HepG2 (cell line): ENCODE measurements around the gene OPRL1. TPM values are rescaled to one million over a fixed set of nuclear protein-coding genes. Genes with fewer than 3 reads are reported as not detected.

Experiments used
- ATAC-seq: fragments of 200-7000 bp; cut with Tn5 transposase; 3 replicates; pipeline ENCODE4 v1.9.1; 2020; ENCODE audit warnings: mild to moderate bottlenecking, moderate library complexity
- BruUV-seq: library from RNA; stranded (reverse); fragments of 400-500 nt; replicated peaks from 2 replicates; lab custom pipeline; 2021; lab: Mats Ljungman, UMichigan
- CTCF ChIA-PET: fragments of 300-600 bp; formaldehyde crosslinking; extraction: SDS; loops from one replicate; lab custom pipeline; 2021; ENCODE audit warnings: low total read pairs, inconsistent platforms, low intra/inter-chr PET ratio; lab: Yijun Ruan, JAX
- POLR2A ChIA-PET: fragments of 350-600 bp; sonication (Branson Sonifier 250); formaldehyde crosslinking; loops from one replicate; lab custom pipeline; 2020; ENCODE audit warnings: antibody characterized with exemption, inconsistent platforms; lab: Yijun Ruan, JAX
- DNase-seq: peaks from one replicate; pipeline ENCODE4 v3.0.0-alpha.2; 2015; ENCODE audit warnings: low spot score
- FAIRE-seq: peaks from 3 replicates; lab custom pipeline; 2011; peaks lifted over from hg19 to GRCh38; lab: Jason Lieb, UNC
- H2AFZ ChIP-seq: one replicate; pipeline ENCODE4 v1.6.1; 2011; ENCODE audit warnings: low read length, inconsistent platforms
- H3K27ac ChIP-seq: fragments of 300-600 bp; 3 replicates; pipeline ENCODE4 v1.8.0; 2011; ENCODE audit warnings: mixed run types, mild to moderate bottlenecking, mixed read lengths, low read length, inconsistent platforms; ENCODE audit not compliant: insufficient read depth; ENCODE audit errors: extremely low read length
- H3K27me3 ChIP-seq, 2 experiments: fragments of 200-600 bp in 1 of 2; 2 replicates in 1 of 2; 3 replicates in 1 of 2; pipeline versions ENCODE4 v1.6.0 to v1.8.0; 2011; ENCODE audit warnings: low read length in 2 of 2, mild to moderate bottlenecking in 2 of 2, moderate library complexity in 2 of 2, inconsistent platforms in 1 of 2; ENCODE audit not compliant: insufficient read depth in 2 of 2, control insufficient read depth in 1 of 2
- H3K36me3 ChIP-seq, 2 experiments: fragments of 200-600 bp in 1 of 2; replicated peaks in 1 of 2; 2 replicates in 1 of 2; 3 replicates in 1 of 2; pipeline versions ENCODE4 v1.5.1 to v1.8.0; 2011; ENCODE audit warnings: low read length in 2 of 2, inconsistent platforms in 1 of 2; ENCODE audit not compliant: insufficient read depth in 2 of 2, control insufficient read depth in 1 of 2
- H3K4me1 ChIP-seq: 2 replicates; pipeline ENCODE4 v1.5.1; 2012; ENCODE audit warnings: low read length, inconsistent platforms; ENCODE audit not compliant: insufficient read depth
- H3K4me2 ChIP-seq: 2 replicates; pipeline ENCODE4 v1.6.0; 2011; ENCODE audit warnings: low read depth, low read length, inconsistent platforms
- H3K4me3 ChIP-seq, 3 experiments: fragments of 200-600 bp in 1 of 3; sonication (generic), shearing (Covaris generic) in 1 of 3; replicated peaks in 1 of 3; 2 replicates each; pipeline ENCODE4 v1.5.1; 2011 to 2016; ENCODE audit warnings: low read length in 3 of 3, inconsistent platforms in 2 of 3, low read depth in 2 of 3, mild to moderate bottlenecking in 2 of 3, control low read depth in 1 of 3, mixed read lengths in 1 of 3; ENCODE audit not compliant: insufficient read depth in 1 of 3
- H3K79me2 ChIP-seq: one replicate; pipeline ENCODE4 v1.6.1; 2011; ENCODE audit warnings: low read length, inconsistent platforms; ENCODE audit not compliant: insufficient read depth
- H3K9ac ChIP-seq: 2 replicates; pipeline ENCODE4 v1.6.0; 2011; ENCODE audit warnings: mild to moderate bottlenecking, low read depth, low read length, inconsistent platforms; ENCODE audit not compliant: insufficient read depth
- H3K9me3 ChIP-seq: 2 replicates; pipeline ENCODE4 v1.5.1; 2012; ENCODE audit warnings: mild to moderate bottlenecking, low read length
- H4K20me1 ChIP-seq: 2 replicates; pipeline ENCODE4 v1.6.0; 2011; ENCODE audit warnings: inconsistent platforms, mild to moderate bottlenecking, low read length, moderate library complexity; ENCODE audit not compliant: insufficient read depth
- HNRNPLL ChIP-seq: fragments of 200-400 bp; formaldehyde crosslinking; IDR thresholded peaks from 2 replicates; pipeline ENCODE4 v1.6.1; 2017; ENCODE audit warnings: mild to moderate bottlenecking, low read depth, low read length; ENCODE audit not compliant: poor library complexity, severe bottlenecking
- MLXIP ChIP-seq: sonication (generic); formaldehyde crosslinking; IDR thresholded peaks from 2 replicates; pipeline ENCODE4 v1.9.0; 2021; ENCODE audit warnings: missing genetic modification reagents, borderline replicate concordance
- RAD21 ChIP-seq: fragments of 450-650 bp; formaldehyde crosslinking; IDR thresholded peaks from 2 replicates; pipeline ENCODE4 v1.5.0; 2020; ENCODE audit warnings: mild to moderate bottlenecking
- REL ChIP-seq: sonication (generic); formaldehyde crosslinking; conservative IDR thresholded peaks from 2 replicates; pipeline ENCODE4 v1.8.0; 2022; ENCODE audit warnings: mild to moderate bottlenecking, missing genetic modification reagents, moderate library complexity
- TRIM24 ChIP-seq: sonication (generic); formaldehyde crosslinking; IDR thresholded peaks from 2 replicates; pipeline ENCODE4 v1.8.0; 2022; ENCODE audit warnings: mild to moderate bottlenecking, missing genetic modification reagents
- ZFP62 ChIP-seq: sonication (generic); formaldehyde crosslinking; IDR thresholded peaks from 2 replicates; pipeline ENCODE4 v1.4.0; 2020; ENCODE audit warnings: missing genetic modification reagents
- ZKSCAN8 ChIP-seq: IDR thresholded peaks from 2 replicates; pipeline ENCODE4 v1.6.1; 2016; ENCODE audit warnings: borderline replicate concordance, missing genetic modification reagents, missing compliant biosample characterization
- ZNF136 ChIP-seq: sonication (generic); formaldehyde crosslinking; IDR thresholded peaks from 2 replicates; pipeline ENCODE4 v1.8.1; 2022; ENCODE audit warnings: low read depth, mild to moderate bottlenecking, moderate library complexity, missing genetic modification reagents
- ZNF343 ChIP-seq: sonication (generic); formaldehyde crosslinking; IDR thresholded peaks from 2 replicates; pipeline ENCODE4 v1.4.0; 2020; ENCODE audit warnings: mild to moderate bottlenecking, missing genetic modification reagents
- ZNF609 ChIP-seq: sonication (generic); formaldehyde crosslinking; IDR thresholded peaks from 2 replicates; pipeline ENCODE4 v1.4.0; 2020; ENCODE audit warnings: mild to moderate bottlenecking, missing genetic modification reagents, borderline replicate concordance
- ZNF746 ChIP-seq: sonication (generic); formaldehyde crosslinking; IDR thresholded peaks from 2 replicates; pipeline ENCODE4 v1.8.0; 2022; ENCODE audit warnings: mild to moderate bottlenecking, missing genetic modification reagents
- ZNF891 ChIP-seq: sonication (generic); formaldehyde crosslinking; IDR thresholded peaks from 2 replicates; pipeline ENCODE4 v1.5.0; 2020; ENCODE audit warnings: mild to moderate bottlenecking, missing genetic modification reagents
- WGBS: methylation state at CpG from one replicate; pipeline ENCODE4 v1.1.6; 2017; ENCODE audit warnings: low lambda C conversion rate; 5-methylcytosine and 5-hydroxymethylcytosine counted together
- in situ Hi-C: cut with HindIII; loops from 2 replicates; pipeline ENCODE4 v1.10.0; 2017; ENCODE audit warnings: low pct_unique_long_range_greater_than_20kb; ENCODE audit not compliant: extremely low pct_ligation_motif_present
- intact Hi-C: fragments of 100-400 bp; cut with micrococcal nuclease; formaldehyde crosslinking; loops from one replicate; pipeline ENCODE4 v1.10.0; 2022; ENCODE audit not compliant: unreplicated experiment
- polyA plus RNA-seq, 8 experiments: library from polyadenylated mRNA; depleted of rRNA in 3 of 8; stranded (reverse) in 7 of 8; unstranded in 1 of 8; fragments of >200 nt; fragmentation: Illumina TruSeq in 4 of 8; extraction: Trizol in 4 of 8; gene quantifications; 2 replicates each; pipeline versions ENCODE4 v1.2.1 to v1.2.3, GENCODE V29; 2011 to 2016; ENCODE audit warnings: low read depth in 4 of 8, missing spikeins in 1 of 8, mixed read lengths in 1 of 8; ENCODE audit not compliant: insufficient read depth in 1 of 8
- total RNA-seq, 5 experiments: library from RNA; depleted of rRNA; stranded (reverse); fragments of >200 nt; fragmentation: Illumina TruSeq; extraction: Trizol; gene quantifications; 2 replicates each; pipeline ENCODE4 v1.2.3, GENCODE V29; 2016; ENCODE audit warnings: low read depth in 1 of 5
- TF ChIP-seq, protein P1 (sequence below): sonication (generic); formaldehyde crosslinking; IDR thresholded peaks from 2 replicates; pipeline ENCODE4 v1.8.0; 2022; ENCODE audit warnings: mild to moderate bottlenecking, missing genetic modification reagents; ENCODE audit not compliant: insufficient replicate concordance
- TF ChIP-seq, protein P2 (sequence below): sonication (generic); formaldehyde crosslinking; IDR thresholded peaks from 2 replicates; pipeline ENCODE4 v1.5.0; 2020; ENCODE audit warnings: missing genetic modification reagents

OPRL1 gene
- total and polyA plus RNA-seq, 2 of the 13 experiments (the other 11 are each of a cell fraction or from before 2014, with no cell fraction given): 0.35 to 0.71 TPM

DNA sequence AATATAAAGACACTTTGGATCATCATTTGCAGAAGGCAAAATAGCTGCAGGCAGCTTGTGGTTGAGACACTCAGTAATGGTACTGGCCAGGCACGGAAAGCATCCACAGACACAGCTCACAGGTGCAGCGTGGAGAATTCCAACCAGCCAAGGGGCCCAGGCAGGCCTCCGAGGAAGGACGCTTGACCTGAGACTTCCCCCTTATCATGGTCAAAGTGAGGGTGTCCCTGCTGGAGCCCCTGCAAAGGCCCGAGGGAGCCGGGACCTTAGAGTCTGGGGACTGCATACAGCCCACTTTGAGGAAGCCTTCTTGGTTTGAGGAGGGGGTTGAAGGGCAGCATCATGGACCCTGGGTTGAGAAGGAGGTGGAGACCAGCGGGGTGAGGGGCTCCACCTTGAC, 69.3 kb downstream of the OPRL1 start:
- H3K79me2 ChIP-seq: no peaks in the 10 kb centered on the region
- H3K4me1 ChIP-seq: peaks cover 12% of the 10 kb centered on the region; the same call in 1 of the 2 replicates
- no peak overlapping the region for H3K27ac ChIP-seq
- H4K20me1 ChIP-seq: no peaks in the 10 kb centered on the region
- no peak for ATAC-seq
- H3K9ac ChIP-seq: no peak overlapping the region
- DNase-seq: no peak
- no peak for TF ChIP-seq HNRNPLL
- no peak for TF ChIP-seq RAD21 (CRISPR knock-in tag)
- no peak for TF ChIP-seq ZNF609 (CRISPR knock-in tag)
- TF ChIP-seq ZKSCAN8 (CRISPR knock-in tag): no peak
- no peak for TF ChIP-seq ZFP62 (CRISPR knock-in tag)
- TF ChIP-seq TRIM24: no peak
- TF ChIP-seq, protein P1, sequence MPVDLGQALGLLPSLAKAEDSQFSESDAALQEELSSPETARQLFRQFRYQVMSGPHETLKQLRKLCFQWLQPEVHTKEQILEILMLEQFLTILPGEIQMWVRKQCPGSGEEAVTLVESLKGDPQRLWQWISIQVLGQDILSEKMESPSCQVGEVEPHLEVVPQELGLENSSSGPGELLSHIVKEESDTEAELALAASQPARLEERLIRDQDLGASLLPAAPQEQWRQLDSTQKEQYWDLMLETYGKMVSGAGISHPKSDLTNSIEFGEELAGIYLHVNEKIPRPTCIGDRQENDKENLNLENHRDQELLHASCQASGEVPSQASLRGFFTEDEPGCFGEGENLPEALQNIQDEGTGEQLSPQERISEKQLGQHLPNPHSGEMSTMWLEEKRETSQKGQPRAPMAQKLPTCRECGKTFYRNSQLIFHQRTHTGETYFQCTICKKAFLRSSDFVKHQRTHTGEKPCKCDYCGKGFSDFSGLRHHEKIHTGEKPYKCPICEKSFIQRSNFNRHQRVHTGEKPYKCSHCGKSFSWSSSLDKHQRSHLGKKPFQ (CRISPR knock-in tag): no peak
- no peak for TF ChIP-seq ZNF891 (CRISPR knock-in tag)
- TF ChIP-seq ZNF136 (CRISPR knock-in tag): no peak
- no peak for TF ChIP-seq REL (CRISPR knock-in tag)
- TF ChIP-seq ZNF343: no peak
- no peak for TF ChIP-seq MLXIP (CRISPR knock-in tag)
- no peak for TF ChIP-seq ZNF746
- TF ChIP-seq, protein P2, sequence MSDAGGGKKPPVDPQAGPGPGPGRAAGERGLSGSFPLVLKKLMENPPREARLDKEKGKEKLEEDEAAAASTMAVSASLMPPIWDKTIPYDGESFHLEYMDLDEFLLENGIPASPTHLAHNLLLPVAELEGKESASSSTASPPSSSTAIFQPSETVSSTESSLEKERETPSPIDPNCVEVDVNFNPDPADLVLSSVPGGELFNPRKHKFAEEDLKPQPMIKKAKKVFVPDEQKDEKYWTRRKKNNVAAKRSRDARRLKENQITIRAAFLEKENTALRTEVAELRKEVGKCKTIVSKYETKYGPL (CRISPR knock-in tag): no peak
- no peak overlapping the region for H3K4me3 ChIP-seq
- H3K4me2 ChIP-seq: no peak overlapping the region
- CTCF ChIA-PET: no interaction called here
- intact Hi-C loops (no loop called here), in situ Hi-C loops (no loop called here)
- FAIRE-seq: no peak
- 46% methylated on average over 7 of the region's 7 CpGs for WGBS
- peaks cover 21% of the 10 kb centered on the region for H3K9me3 ChIP-seq
- H2AFZ ChIP-seq: no peak overlapping the region
- POLR2A ChIA-PET: no interaction called here
- H3K27me3 ChIP-seq: peaks cover 6 to 26% of the 10 kb centered on the region in 2 experiments; a peak in 4 of 5 replicates
- H3K36me3 ChIP-seq: no peaks in the 10 kb centered on the region
- no TSS peak for BruUV-seq
